Fibroblast of mammary gland (primary cell): Measurements from ENCODE around the gene UBE3B.

Experiments used
- DNase-seq: peaks from one replicate; pipeline ENCODE4 v3.0.0-alpha.2; 2010; ENCODE audit warnings: low read depth
- H3K4me3 ChIP-seq: 2 replicates; pipeline ENCODE4 v1.5.1; 2011; ENCODE audit warnings: low read depth, mild to moderate bottlenecking, low read length, moderate library complexity; ENCODE audit not compliant: control insufficient read depth
- TF ChIP-seq, protein P1 (sequence below): conservative IDR thresholded peaks from 2 replicates; pipeline ENCODE4 v1.5.1; 2011; ENCODE audit warnings: low read depth, low read length, inconsistent platforms; ENCODE audit not compliant: control insufficient read depth, insufficient read depth

UBE3B gene

DNA sequence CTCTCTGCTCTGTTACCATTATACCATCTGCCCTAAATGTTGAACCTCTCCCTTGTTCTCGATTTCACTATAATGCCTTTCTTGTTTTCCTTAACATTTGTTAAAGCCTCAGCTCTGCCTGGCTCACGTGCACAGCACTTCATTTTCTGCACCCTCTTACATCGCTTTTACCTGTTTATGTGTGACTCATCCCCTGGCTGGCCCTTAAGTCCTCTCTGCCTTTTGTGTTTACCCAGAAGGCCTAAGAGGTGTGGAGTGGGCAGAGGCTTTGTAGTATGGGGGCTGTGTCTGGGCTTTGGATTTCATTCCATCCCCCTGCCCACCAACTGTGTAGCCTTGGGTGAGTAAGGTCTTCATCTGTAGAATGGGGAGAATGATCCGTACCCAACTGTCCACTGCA lies 36.5 kb downstream of the UBE3B start:
- H3K4me3 ChIP-seq, result no peak overlapping the region

DNA sequence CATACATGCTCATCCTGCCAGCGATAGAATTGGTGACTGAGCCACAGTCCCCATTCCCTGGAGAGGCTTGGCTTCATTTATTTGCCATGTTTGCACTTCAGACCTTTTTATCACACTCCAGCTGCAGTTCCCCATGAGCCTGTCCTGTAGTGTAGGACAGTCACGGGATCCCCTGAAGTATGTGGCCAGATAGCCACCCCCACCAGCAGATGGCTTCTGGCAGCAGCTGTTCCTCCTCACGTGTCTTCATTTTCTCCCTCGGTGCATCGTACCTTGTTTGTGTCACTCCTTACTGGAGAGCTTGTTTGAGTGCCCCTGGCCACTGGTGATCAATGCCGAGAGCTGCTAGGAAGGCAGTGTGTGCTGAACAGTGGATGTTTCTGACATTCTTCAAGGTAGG lies 40.2 kb downstream of the UBE3B start:
- TF ChIP-seq, protein P1, sequence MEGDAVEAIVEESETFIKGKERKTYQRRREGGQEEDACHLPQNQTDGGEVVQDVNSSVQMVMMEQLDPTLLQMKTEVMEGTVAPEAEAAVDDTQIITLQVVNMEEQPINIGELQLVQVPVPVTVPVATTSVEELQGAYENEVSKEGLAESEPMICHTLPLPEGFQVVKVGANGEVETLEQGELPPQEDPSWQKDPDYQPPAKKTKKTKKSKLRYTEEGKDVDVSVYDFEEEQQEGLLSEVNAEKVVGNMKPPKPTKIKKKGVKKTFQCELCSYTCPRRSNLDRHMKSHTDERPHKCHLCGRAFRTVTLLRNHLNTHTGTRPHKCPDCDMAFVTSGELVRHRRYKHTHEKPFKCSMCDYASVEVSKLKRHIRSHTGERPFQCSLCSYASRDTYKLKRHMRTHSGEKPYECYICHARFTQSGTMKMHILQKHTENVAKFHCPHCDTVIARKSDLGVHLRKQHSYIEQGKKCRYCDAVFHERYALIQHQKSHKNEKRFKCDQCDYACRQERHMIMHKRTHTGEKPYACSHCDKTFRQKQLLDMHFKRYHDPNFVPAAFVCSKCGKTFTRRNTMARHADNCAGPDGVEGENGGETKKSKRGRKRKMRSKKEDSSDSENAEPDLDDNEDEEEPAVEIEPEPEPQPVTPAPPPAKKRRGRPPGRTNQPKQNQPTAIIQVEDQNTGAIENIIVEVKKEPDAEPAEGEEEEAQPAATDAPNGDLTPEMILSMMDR, result no peak
- H3K4me3 ChIP-seq, result no peak overlapping the region
- DNase-seq, result no peak

More for the DNA sequence above, 36.5 kb downstream of the UBE3B start:
- DNase-seq, result no peak
- TF ChIP-seq, protein P1, result no peak

DNA sequence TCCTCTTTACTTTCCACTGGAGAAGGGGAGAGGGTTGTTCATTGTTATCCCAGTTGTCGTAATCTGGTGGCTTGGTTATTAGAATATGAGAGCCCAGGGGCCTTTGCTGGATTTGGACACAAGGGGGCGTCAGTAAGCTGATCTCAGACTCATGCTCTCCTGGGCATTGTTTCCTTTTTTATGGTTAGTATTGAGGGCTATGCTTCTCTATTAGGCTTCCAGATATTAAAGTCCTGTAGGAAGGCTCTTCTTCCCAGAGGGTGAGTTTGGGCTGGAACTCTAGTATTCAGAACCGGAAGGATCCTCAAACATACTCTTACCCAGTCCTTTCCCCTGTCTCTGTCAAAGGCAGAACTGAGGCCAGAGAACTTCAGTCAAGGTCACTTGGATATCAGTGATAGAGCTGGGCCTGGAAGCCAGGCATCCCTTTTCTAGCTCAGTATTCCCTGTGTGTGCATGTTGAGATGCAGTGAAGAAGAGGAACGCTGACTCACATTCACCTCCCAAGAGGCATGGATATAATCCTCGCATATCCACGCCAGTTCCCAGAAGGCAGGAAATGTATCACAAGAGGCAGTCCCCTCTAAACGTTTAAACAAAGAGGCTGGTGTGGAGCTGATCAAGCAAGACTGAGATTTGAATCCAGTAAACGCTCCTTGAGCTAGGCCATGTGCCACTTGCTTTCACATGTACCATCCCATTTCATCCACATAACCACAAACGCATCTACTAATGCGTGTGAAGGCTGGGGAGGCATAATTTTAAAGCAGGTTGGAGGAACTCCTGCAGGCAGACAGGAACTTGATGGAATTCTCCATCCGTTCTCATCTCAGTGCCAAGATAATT lies 41.6 kb downstream of the UBE3B start:
- TF ChIP-seq, protein P1, result peak; percentile 94
- DNase-seq, result peak; percentile 91
- no peak overlapping the region for H3K4me3 ChIP-seq

DNA sequence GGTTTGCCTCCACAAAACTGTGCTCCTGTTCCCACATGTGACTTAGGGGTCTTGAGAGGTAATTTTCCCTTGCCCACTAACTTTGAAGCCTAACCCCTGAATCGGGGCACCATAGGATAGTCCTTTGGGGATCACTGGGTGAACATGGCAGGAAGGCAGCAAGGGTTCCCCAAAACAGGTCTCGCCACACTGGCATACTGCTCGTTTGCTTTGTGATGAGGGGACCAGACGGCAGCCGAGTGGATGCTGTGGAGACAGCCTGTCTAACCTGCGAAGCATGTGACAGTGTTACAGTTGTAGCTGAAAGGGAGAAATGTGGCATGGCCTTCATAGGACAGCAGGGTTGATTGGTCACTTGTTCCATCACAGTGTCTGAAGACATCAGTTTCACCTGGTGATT lies 42.4 kb downstream of the UBE3B start:
- DNase-seq, result no peak
- no peak overlapping the region for H3K4me3 ChIP-seq
- TF ChIP-seq, protein P1, result no peak

DNA sequence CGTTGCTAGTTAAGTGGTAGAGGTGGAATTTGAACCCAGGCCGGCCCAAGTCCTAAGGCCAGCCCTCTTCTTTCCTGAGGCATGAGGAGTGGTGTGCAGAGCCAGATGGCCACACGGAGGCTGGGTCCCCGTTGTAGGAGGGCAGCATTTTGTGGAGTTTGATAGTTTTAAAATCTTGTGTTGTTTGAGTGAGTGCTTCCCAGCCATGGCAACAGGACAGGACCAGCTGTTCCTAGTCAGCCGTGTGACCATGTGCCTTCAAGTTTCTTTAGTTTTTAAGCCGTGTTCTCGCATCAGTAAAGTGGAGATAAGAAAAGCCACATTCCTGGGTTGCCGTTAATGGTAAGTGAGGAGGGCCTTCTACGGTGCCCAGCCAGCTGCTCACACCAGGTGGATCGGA lies 44.4 kb downstream of the UBE3B start:
- TF ChIP-seq, protein P1, result no peak
- no peak overlapping the region for H3K4me3 ChIP-seq
- DNase-seq, result no peak

DNA sequence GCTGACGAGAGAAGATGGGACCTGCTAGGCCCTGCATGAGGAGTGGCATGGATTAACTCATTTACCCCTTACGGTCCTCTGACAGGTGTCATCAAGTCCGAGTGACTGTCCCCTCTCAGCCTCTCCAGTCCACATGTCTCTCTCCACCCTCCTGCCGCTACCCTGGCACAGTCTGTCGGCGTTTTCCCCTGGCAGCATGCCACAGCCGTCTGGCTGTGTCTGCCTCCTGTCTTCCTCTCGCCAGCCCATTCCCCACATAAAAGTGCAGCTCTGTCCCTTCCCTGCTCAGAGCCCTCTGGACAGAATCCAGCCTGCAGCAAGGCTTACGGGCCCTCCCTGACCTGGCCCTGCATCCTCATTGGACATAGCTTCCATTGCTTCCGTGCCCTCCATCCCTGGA lies 45.6 kb downstream of the UBE3B start:
- H3K4me3 ChIP-seq, result no peak overlapping the region
- TF ChIP-seq, protein P1, result no peak
- DNase-seq, result no peak
